22Rv1 (cell line): Measurements from ENCODE around the gene CSF1.

Experiments
- CTCF ChIP-seq: fragments of 450-650 bp; IDR thresholded peaks from 2 replicates; pipeline ENCODE4 v1.5.1; 2017; ENCODE audit warnings: mild to moderate bottlenecking
- ZFX ChIP-seq: fragments of 450-650 bp; IDR thresholded peaks from 2 replicates; pipeline ENCODE4 v1.6.1; 2017; ENCODE audit warnings: antibody characterized with exemption, borderline replicate concordance

GRCh38 chr1:109960745-109961094, 50.1 kb downstream of the CSF1 start:
- TF ChIP-seq CTCF (no peak), ZFX (no peak)
